HG02798 (cell line): ENCODE results near the gene SLC8A2.

ENCODE experiments used
- ATAC-seq: cut with Tn5 transposase; IDR thresholded peaks from one replicate; pipeline ENCODE4 v1.9.1; 2021; ENCODE audit warnings: mild to moderate bottlenecking; ENCODE audit not compliant: unreplicated experiment, poor library complexity

Gene SLC8A2, protein sequence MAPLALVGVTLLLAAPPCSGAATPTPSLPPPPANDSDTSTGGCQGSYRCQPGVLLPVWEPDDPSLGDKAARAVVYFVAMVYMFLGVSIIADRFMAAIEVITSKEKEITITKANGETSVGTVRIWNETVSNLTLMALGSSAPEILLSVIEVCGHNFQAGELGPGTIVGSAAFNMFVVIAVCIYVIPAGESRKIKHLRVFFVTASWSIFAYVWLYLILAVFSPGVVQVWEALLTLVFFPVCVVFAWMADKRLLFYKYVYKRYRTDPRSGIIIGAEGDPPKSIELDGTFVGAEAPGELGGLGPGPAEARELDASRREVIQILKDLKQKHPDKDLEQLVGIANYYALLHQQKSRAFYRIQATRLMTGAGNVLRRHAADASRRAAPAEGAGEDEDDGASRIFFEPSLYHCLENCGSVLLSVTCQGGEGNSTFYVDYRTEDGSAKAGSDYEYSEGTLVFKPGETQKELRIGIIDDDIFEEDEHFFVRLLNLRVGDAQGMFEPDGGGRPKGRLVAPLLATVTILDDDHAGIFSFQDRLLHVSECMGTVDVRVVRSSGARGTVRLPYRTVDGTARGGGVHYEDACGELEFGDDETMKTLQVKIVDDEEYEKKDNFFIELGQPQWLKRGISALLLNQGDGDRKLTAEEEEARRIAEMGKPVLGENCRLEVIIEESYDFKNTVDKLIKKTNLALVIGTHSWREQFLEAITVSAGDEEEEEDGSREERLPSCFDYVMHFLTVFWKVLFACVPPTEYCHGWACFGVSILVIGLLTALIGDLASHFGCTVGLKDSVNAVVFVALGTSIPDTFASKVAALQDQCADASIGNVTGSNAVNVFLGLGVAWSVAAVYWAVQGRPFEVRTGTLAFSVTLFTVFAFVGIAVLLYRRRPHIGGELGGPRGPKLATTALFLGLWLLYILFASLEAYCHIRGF

DNA sequence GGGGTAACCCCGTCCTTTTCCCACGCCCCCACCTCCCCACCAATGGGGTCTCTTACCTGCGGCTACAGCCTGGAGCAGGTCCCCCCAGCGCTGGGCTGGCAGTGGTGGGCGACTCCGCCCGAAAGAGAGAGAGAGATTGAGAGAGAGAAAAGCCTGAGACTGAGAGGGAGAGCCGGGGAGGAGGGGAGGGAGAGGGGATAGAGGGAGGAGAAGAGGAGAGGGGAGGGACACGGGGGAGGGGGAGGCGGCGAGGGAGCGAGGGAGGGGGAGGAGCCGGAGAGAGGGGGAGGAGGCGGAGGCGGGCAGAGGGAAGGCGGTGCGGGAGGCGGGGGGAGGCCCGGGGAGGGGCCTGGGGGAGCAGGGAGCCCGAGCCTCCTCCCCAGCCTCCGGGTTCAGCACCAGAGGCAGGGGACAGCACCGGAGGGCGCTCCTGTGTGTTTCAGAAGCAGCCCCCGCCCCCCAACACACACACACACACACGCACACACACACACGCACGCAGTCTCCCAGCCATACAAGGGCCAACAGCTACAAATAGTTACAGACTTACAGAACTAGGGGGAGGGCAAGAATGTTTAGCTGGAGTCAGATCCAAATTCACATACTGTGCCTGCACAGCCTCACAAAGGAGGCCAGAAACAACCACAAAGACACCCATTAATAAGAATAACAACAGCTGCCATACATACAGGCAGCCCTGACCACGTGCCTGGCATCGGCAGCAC lies at the start of gene SLC8A2:
SLC8A2 (minus strand) TSS at position 161 of the 725 bp plus-strand sequence. CDS start 5,490 bp downstream, outside the sequence.
- no peak for ATAC-seq

DNA sequence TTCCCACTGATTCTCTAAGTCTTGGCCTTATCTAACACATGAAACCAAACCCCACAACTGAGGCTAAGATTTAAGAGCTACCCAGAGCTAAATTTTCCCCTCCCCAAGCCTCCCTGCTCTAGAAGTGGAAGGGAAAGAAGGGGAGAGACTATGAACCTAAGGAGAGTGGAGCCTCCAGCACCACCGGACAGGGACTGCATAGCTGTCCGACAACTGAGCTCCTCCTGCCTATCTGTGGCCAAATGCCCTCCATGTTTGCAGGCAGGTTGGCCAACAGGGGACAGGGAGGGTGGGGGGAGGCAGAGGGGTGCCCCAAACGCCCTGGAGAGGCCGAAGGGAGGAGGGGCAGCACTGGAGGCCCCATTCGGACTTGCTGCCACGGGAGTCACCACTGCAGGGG lies 49.1 kb upstream of the SLC8A2 start:
- no peak for ATAC-seq

DNA sequence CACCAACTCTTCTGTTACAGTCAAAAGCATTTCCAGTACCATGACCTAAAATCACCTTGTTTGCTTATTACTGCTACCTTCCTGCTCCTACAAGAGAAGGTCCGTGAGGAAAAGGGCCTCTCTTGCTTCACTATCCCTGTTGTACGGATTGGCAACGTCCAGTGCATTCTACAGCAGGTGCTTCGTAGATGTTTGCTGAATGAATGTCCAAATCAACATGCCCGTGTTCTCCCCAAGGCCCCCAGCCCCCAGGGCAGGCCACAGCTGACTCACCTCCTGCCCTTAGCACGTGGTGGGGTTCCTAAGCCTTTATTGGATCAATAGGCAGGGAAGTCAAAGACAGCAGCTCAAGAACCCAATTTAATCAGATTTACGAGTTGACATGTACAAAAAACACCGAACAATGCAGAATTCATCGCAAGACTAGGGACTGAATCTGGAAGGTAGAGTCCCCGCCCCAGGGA lies 48.7 kb upstream of the SLC8A2 start:
- ATAC-seq, result no peak

DNA sequence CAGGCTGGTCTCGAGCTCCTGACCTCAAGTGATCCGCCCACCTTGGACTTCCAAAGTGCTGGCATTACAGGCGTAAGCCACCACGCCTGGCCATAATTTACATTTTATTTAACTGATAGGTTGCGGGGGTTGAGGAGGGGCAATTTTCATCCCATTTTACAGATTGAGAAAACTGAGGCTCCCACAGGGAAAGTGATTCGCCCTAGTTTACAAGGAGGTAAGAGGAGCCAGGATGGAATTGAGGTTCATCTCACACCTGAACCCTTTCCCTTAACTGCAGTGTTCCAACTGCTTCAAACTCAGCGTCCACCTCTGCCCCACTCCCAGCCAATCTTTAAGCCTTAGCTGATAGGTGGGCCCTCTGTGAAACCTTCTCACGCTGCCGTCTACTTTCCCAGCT lies 47.2 kb upstream of the SLC8A2 start:
- ATAC-seq, result no peak

DNA sequence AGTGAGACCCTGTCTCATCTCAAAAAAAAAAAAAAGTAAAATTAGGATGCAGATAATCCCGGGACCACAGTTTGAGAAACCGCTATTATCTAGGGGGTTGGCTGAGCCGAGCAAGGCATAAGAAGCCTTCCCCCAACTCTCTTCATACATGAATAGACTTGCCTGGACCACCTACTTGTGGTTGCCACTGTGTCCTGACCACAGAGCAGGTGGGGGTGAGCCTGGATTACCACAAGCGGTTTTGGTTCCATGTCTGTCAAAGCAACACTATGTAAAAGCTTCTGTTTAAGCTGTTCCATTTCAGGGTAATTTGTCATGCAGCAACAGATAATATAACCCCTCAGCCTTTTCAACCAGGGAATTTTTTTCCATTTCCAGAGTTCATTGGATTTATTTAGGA lies 46.4 kb upstream of the SLC8A2 start:
- peak; percentile 23 for ATAC-seq

DNA sequence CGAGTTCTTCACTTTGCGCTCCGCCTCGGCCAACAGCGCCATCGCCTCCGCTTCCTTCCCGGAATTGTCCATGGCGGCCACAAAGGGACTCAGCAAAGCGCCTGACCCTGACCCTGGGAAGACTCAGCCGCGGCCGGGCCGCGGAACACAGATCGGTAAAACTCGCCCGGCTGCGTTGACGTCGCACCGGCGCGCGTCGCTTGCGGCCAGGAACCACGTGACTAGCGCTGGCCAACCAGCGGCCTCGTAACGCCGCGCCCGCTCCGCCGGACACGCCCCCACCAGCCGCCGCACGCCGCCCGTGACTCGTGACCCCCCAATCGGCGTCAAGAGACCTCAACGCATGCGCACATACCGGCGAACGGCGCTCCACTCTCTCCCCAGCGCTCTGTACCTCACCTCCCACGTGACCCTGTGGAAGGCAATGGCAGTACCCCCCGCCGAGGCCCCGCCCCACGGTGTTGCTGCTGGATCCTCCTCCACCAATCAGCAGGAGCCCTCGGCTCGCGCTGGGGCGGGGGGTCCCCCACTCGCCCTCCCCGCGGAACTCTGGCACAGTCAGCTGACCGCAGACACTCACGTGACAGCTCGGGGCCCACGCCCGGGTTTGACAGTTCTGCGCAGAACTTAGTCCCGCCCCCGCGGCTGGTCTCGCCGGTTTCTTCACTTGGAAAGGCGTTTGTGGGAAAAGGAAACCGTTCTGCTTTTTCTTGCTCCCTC lies 43.3 kb upstream of the SLC8A2 start, which contains the start of gene NAPA:
NAPA (minus strand) TSS at position 195 of the 720 bp plus-strand sequence; CDS start at position 72, 123 bp downstream.
- peak; percentile 90 for ATAC-seq

DNA sequence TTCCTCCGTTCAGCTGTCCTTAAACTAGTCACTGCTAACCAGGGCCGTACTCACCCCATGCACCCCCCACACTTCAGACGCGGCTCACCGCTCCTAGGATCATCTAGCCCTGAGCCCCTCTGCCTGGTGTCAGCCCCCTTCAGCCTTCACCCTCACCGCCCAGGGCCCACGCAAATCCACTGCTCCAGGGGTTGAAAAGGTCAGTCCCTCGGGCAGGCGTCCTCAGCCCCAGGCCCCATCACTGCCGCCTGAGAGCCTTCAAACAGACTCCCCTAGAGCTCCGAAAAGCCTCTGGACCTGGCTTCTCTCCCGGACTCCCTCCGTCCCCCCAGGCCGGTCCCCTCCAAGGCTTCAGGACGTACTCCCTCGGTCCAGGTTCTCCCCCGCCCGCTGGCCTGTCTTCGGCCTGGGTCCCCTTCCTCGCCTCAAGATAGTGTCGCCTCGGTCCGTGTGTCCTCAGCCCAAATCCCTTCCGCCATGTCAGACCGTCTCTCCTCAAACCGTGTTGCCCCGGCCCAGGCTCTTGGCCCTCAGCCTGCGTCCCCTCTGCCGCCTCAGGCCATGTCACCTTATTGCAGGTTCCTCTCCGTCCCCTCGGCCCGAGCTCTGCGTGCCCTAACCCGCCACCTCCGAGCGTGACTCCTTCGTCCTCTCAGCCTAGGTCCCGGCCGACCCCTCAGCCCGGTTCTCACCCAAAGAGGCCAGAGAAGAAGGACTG lies 42.6 kb upstream of the SLC8A2 start:
- no peak for ATAC-seq

DNA sequence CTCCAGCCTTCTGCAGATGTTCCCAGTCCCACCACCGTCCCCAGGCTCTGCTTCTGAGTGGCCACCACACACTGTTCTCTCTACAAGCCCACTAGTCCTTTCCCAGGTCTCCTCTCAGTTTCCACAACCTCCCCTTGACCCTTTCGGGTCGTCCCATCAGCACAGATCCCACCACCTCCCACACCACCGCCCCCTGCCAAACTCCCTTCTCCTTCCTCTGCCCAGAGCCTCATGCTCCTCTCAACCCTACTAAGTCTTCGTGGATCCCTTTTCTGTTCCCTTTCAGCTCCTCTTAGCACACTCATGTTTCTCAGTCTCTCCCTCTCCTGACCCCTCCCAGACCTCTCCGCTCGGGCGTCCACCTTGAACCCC lies 41.2 kb upstream of the SLC8A2 start:
- no peak for ATAC-seq

DNA sequence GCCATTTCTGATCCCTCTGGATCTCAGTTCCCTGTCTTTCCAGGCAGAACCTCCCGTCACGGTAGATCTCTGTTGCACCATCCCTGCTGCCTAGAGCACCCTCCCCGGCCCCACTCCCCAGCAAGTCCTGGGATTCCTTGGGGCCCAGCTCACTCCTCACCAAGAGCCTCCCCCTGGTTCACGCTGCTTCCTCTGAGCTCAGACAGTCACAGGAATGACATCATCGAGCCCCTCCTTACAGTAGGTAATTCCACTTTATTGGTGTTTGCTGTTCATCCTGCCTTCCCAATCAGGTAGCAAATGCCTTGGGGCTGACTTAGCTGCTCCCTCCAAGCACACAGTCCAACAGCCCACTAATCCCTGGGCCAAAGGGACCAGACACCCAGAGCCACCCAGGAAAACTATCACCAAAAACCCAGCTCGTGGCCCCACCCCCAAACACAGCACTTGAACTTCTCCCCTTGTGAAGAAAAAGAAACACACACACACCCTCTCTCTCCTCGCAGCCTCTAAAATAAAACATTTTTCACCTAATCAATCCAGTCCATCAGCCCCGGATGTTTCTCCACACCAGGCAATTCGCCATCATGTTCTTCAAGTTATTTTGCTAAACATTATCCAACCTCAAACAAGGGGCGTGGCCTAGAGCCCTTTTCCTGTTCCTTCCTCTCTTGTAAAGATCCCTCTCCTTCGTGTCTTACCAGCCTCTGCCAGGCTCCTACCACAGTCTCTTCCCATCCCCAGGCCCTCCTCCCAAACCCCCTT lies 40.7 kb upstream of the SLC8A2 start:
- no peak for ATAC-seq

DNA sequence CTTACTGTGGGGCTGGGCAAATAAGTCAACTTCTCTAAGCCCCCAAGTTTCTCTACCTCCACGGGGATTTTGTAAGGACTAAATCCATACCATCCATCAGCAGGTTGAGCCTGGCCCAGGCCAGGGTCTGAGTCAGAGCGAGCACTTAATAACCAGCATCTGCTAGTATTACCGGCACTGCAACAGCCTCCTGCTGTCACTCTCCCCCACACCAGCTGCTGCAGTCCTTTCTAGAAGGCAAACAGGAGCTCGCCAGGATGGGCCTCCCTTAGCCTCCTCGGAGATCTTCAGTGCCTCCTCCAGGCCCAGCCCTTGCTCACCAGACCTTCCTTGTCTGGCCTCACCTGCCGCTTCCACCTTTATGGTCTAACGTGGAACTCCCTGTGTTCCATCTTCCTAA lies 40.0 kb upstream of the SLC8A2 start:
- no peak for ATAC-seq

DNA sequence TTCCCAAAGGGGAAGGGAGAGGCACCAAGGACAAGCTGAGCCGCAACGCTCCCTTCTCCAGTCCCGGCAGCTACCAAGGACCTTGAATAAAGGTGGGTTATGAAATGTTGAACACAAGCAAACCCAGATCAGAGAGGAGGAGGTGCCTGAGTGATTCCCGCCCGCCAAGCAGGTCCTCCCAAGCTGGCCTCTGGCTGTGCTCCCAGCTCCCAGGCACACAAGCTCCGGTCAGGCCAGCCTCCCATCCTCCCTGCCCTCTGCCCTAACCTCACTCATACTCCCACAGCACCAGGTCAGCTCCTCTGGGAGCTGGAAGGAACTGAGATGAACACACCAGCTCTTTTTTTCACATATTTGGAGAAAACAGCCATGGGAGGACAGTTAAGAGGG lies 39.4 kb upstream of the SLC8A2 start:
- ATAC-seq, result no peak

DNA sequence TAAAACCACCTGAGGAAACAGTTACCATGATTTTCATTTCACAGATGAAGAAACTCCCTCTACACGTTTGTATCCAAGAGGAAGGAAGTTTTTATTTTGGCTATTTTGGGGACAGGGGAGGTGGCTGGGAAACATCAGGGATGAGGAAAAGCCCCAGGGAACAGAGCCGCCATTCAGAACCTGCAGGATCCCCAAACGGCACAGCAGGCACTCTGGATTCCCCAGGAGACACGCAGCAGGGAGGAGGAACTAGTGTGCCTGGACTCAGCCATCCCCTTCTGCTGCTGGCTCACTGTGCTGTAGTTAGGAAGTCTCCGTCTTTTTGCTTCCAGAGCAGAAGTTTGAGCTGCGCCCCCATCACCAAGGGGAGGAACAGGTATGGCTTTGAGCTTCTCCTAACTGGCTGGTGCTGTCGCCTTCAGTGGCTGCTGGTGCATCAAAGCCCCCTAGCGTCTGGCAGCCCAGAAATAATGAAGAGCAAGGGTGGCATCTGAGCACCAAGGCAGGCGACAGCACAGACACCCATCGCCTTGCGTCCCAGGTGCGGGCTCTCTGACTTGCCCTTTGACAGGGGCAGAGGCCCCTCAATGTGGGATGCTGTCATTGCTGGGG lies 38.9 kb upstream of the SLC8A2 start:
- no peak for ATAC-seq

DNA sequence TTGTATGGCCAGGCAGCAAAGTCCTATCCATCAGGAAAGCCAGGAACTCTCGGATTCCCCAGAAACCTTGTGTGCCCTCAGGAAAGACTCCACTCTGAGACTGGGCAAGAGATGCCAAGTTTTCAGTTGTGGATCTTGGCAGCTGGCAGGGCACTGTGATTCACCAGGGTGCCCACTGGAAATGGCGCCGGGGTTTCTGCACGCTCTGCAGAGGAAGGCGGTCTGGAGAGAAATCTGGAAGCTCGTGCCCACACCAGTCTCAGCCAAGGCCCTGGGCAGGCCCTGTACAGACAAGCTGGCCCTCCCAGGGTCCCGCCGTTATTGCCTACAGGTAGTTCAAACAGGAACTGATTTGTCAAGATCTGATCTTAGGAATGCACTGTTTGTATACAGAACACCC lies 38.3 kb upstream of the SLC8A2 start:
- no peak for ATAC-seq

DNA sequence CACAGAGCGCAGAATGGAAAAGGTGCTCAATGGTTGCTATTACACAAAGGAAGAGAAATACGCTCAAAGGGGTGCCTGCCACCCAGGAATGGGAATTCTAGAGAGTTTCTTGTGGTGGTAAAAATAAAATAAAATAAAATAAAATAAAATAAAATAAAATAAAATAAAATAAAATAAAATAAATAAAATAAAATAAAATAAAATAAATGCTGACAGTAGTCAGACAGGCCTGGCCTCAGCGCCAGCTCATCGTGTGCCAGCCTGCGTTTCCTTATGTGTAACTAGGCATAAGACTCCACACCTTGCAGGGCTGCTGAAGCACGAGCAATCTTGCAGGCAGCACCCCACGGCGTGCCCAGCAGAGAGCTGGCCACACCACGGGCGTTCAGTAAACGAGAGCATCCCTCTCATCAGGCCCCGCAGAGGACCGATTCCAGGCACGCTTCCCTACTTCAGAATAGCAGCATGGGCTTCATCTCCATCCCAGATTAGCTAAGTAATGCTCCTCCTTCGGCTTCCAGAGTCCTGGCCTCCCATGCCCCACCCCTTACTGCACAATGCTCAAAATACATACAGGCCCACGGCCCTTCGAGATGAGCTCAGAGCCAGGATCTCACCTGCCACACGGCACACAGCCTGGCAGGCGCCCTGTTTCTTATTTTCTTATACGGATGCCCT lies 37.6 kb upstream of the SLC8A2 start:
- ATAC-seq, result no peak

DNA sequence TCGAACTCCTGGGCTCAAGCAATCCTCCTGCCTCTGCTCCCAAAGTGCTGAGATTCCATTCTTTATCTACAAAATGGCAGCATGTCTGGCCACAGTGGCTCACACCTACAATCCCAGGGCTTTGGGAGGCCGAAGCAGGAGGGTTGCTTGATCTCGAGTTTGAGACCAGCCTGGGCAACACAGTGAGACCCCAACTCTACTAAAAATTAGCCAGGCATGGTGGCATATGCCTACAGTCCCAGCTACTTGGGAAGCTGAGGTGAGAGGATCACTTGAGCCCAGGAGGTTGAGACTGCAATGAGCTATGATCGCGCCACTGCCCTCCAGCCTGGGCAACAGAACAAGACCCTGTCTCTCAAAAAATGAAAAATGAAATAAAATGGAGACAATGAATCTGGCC lies 37.0 kb upstream of the SLC8A2 start:
- ATAC-seq, result no peak

DNA sequence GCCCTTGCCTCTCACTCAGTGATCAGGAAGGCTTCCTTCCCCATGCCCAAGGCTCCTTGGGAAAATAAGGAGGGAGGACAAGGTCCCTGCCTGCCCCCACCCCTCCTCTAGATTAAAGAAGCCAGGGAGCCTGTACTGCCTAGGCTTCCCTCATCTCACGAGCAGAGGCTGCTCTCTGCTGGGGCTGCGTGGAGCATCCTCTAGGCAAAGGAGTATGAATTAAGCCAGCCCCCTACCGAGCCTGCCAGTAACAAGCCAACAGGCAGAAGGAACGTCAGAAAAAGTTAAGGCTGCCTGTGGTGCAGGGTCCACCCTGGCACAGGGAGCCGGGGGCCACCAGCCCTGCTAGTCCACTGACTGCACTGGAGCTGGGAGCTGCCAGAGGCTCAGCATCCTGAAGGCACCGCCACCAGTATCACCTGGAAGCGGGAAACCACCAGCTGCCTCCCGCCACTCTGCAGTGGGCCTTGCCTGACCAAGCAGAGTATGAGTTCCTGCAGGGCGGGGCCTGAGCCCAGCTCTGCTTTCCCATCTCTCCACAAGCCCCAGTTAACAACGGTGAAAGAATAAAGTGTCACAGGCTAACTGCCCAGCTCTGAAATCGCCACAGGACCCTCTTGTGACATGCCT lies 36.3 kb upstream of the SLC8A2 start:
- ATAC-seq, result no peak

DNA sequence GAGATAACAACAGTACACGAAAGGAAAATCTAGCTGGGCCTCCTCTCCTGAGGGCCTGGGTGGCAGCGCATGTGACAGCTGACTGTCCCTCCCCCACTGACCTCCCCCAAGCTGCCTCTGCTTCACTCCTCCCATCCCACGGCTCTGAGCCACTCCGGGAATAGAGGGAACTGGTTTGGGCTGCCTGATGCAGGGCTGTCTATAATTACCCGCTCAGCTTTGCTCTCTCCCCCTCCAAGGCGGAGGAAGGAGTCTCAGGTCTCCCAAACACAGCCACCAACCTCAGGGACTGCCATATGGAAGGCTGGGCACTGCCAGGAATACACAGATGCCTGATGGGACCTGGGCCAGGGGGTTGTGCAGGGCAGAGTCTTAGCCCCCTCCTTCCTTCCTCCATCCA lies 35.3 kb upstream of the SLC8A2 start:
- ATAC-seq, result no peak
